Midbrain (tissue), 1 donor: ENCODE measurements around the gene AAK1.
A peak's percentile ranks its signal among the peaks of the same experiment; 100 is the strongest.
"Not testable (repeated sequence)": the region's sequence is repeated elsewhere in the genome, so short reads cannot be mapped to it uniquely, and the experiment has no call there.

Source experiments
- DNase-seq: peaks from one replicate; lab custom pipeline; 2025; lab: John Stamatoyannopoulos, UW

AAK1 gene

GRCh38 chr2:69452687-69453086 lies 190.9 kb downstream of the AAK1 start:
- no peak for DNase-seq

- DNase-seq: no peak
These were observed 192.7 kb downstream of the AAK1 start for GRCh38 chr2:69450735-69451416.

GRCh38 chr2:69449906-69450305 lies 193.6 kb downstream of the AAK1 start:
- no peak for DNase-seq

- not testable (repeated sequence) for DNase-seq
These were observed 199.9 kb downstream of the AAK1 start for GRCh38 chr2:69443673-69444072.

GRCh38 chr2:69439499-69439898 lies 204.0 kb downstream of the AAK1 start:
- not testable (repeated sequence) for DNase-seq

GRCh38 chr2:69438580-69438979 lies 205.0 kb downstream of the AAK1 start:
- DNase-seq: no peak

GRCh38 chr2:69437751-69438154 lies 205.8 kb downstream of the AAK1 start:
- DNase-seq: no peak

- DNase-seq: peak; percentile 93
These were observed 206.4 kb downstream of the AAK1 start, which contains the start of gene NFU1 for GRCh38 chr2:69436938-69437750. Gene NFU1, minus strand, starts transcription at chr2:69437435. Its CDS starts 13 bp downstream, at chr2:69437422.

GRCh38 chr2:69436596-69436937 lies 207.0 kb downstream of the AAK1 start:
- DNase-seq: no peak

GRCh38 chr2:69434753-69435152 lies 208.8 kb downstream of the AAK1 start:
- DNase-seq: no peak

GRCh38 chr2:69429491-69430183 lies 213.9 kb downstream of the AAK1 start:
- no peak for DNase-seq

- no peak for DNase-seq
These were observed 214.6 kb downstream of the AAK1 start for GRCh38 chr2:69428981-69429380.

GRCh38 chr2:69424419-69424818 lies 219.1 kb downstream of the AAK1 start:
- no peak for DNase-seq

GRCh38 chr2:69422198-69422597 lies 221.3 kb downstream of the AAK1 start:
- DNase-seq: no peak

- DNase-seq: not testable (repeated sequence)
These were observed 224.4 kb downstream of the AAK1 start for GRCh38 chr2:69419111-69419510.

- no peak for DNase-seq
These were observed 227.4 kb downstream of the AAK1 start for GRCh38 chr2:69416147-69416546.
